IMR-90 (cell line): ENCODE measurements around the gene AK1.

Experiments used
- CTCF ChIP-seq: conservative IDR thresholded peaks from 2 replicates; pipeline ENCODE4 v1.5.1; 2012; ENCODE audit warnings: mild to moderate bottlenecking, low read depth, low read length, improper control_type of control experiment
- POLR2A ChIP-seq: IDR thresholded peaks from 2 replicates; pipeline ENCODE4 v1.6.1; 2012; ENCODE audit warnings: mild to moderate bottlenecking, low read depth, low read length

DNA sequence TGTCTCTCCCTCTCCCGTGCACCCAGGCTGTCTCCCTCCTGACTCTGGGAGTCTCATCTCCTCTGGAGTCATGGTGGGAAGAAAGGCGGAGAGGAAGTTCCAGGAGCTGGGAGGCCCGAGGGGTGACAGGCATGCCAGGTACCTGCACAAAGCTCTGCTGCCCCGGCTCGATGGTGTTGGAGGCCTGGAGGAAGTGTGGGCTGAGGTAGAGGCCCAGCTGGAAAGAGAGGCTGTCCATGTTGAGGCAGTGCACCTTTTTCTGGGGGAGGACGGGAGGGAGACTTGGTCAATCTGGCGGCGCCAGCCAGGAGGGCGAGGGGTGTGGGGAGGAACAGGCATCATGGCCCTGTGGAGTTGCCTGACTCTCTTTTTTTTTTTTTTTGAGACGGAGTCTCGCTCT lies 58.9 kb downstream of the AK1 start:
- TF ChIP-seq CTCF (no peak), POLR2A (no peak)
